Measurements from ENCODE around the gene BBIP1. TPM values are rescaled to one million over a fixed set of nuclear protein-coding genes. Genes with fewer than 3 reads are reported as not detected.

The BBIP1 gene
- total and polyA plus RNA-seq, 10 of the 15 experiments (the other 5 are each of a cell fraction or from before 2014, with no cell fraction given) = 13.8 to 40.8 (median 31.3) TPM

- H3K27me3 ChIP-seq (replicated peaks in 1 of 2; ENCODE audit: control insufficient read depth in 2 of 2, insufficient read depth in 2 of 2, low read length in 1 of 2) = no peaks in the 10 kb centered on the region
- no peak overlapping the region for H2AFZ ChIP-seq (ENCODE audit: control insufficient read depth, low read depth, low read length)
- TF ChIP-seq GABPA (IDR thresholded peaks at IDR 0.05; ENCODE audit: low read depth) (no peak), YBX1 (IDR thresholded peaks at IDR 0.05) (no peak), ZNF687 (IDR thresholded peaks at IDR 0.05) (no peak), EGR1 (IDR thresholded peaks at IDR 0.05; ENCODE audit: borderline replicate concordance in 1 of 2, low read depth in 2 of 2, low read length in 2 of 2) (no peak), YY1 (IDR thresholded peaks at IDR 0.05; ENCODE audit: low read depth, low read length) (no peak)
- H3K27ac ChIP-seq (ENCODE audit: control insufficient read depth, insufficient read depth) = no peak overlapping the region
- in situ Hi-C loops (cut with MboI) (no loop called here), intact Hi-C loops (cut with micrococcal nuclease; ENCODE audit: unreplicated experiment) (no loop called here)
- H3K4me3 ChIP-seq = no peak overlapping the region
- no peaks in the 10 kb centered on the region for H4K20me1 ChIP-seq (ENCODE audit: control insufficient read depth, insufficient read depth)
- 96% methylated on average over 18 of the region's 18 CpGs for WGBS (ENCODE audit: insufficient coverage, insufficient replicate concordance, low lambda C conversion rate, missing lambda C conversion rate)
- no peak for DNase-seq (ENCODE audit: low read depth, low spot score)
- CTCF ChIA-PET = interaction anchor here (1.1 to 3.0 kb wide), 4 partner anchors 8 to 13 kb away, joined by 3 to 10 read pairs (median 4); no protein-coding TSS in a partner anchor
- ATAC-seq = no peak
- H3K9ac ChIP-seq (ENCODE audit: control insufficient read depth, insufficient read depth, low read length) = no peak overlapping the region
- RAD21 ChIA-PET (ENCODE audit: unreplicated experiment) = no interaction called here
- H3K4me2 ChIP-seq (ENCODE audit: control insufficient read depth, insufficient read depth) = no peak overlapping the region
- SMC1A ChIA-PET (ENCODE audit: uncharacterized antibody, unreplicated experiment) = interaction anchor here (0.7 to 2.5 kb wide), 6 partner anchors 7 to 134 kb away, joined by 3 to 12 read pairs (median 4); no protein-coding TSS in a partner anchor
- H3K4me1 ChIP-seq (ENCODE audit: control insufficient read depth, insufficient read depth, low read length) = no peaks in the 10 kb centered on the region
- peaks cover 4% of the 10 kb centered on the region; the same call in 2 of the 3 replicates for H3K9me3 ChIP-seq (replicated peaks; ENCODE audit: control insufficient read depth, insufficient read depth, low read length)
- FAIRE-seq = no peak
- POLR2A ChIA-PET = interaction anchor here (2.6 kb wide), 1 partner anchor 9 kb away, joined by 12 read pairs; no protein-coding TSS in a partner anchor
- H3K79me2 ChIP-seq (ENCODE audit: control insufficient read depth, insufficient read depth, low read length) = peaks cover 95% of the 10 kb centered on the region
- peaks cover 0 to 3% of the 10 kb centered on the region in 2 experiments; a peak in 1 of 4 replicates for H3K36me3 ChIP-seq (ENCODE audit: control insufficient read depth in 2 of 2, insufficient read depth in 2 of 2, low read length in 1 of 2)
- no TSS peak for BruUV-seq (replicated peaks)
Measured at GRCh38 chr10:110936757-110937156, 17.8 kb upstream of the BBIP1 start.

Measured in GM12878 (cell line).